ENCODE results near the gene C2orf68. TPM values are rescaled to one million over a fixed set of nuclear protein-coding genes. Genes with fewer than 3 reads are reported as not detected.

The C2orf68 gene
- total and polyA plus RNA-seq, 4 donors, result 7.6 to 20.9 (median 11.6) TPM

DNA sequence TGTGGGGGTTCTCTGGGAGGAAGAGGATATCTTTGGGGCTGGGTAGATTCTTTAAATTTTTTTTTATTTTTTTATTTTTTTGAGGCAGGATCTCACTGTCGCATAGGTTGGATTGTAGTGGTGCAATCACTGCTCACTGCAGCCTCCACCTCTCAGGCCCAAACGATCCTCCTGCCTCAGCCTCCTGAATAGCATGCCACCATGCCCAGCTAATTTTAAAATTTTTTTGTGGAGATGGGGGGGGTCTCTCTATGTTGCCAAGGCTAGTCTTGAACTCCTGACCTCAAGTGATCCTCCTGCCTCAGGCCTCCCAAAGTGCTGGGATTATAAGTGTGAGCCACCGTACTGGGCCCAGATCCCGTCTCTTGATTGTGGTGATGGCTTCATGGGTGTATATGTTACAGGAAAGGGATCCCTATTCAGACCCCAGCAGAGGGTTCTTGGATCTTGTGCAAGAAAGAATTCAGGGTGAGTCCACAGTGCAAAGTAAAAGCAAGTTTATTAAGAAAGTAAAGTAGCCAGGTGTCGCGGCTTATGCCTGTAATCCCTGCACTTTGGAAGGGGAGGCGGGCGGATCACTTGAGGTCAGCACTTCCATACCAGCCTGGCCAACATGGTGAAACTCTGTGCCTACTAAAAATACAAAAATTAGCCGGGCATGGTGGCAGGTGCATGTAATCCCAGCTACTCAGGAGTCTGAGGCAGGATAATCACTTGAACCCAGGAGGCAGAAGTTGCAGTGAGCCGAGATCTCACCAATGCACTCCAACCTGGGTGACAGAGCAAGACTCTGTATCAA is 2.0 kb upstream of the C2orf68 start:
- Histone ChIP-seq H3K9ac (ENCODE audit: low read depth in 1 of 2, low read length in 2 of 2) (no peak overlapping the region), H3K27me3 (ENCODE audit: control insufficient read depth in 4 of 4, insufficient read depth in 4 of 4, low read length in 3 of 4) (no peaks in the 10 kb centered on the region), H3K4me3 (ENCODE audit: low read depth in 1 of 3, low read length in 3 of 3) (no peak overlapping the region), H3K27ac (ENCODE audit: low read depth in 1 of 2, low read length in 2 of 2) (no peak overlapping the region), H3K4me1 (ENCODE audit: control insufficient read depth in 4 of 4, insufficient read depth in 4 of 4, low read length in 3 of 4) (peaks cover 0 to 36% (median 24%) of the 10 kb centered on the region in 4 donors), H3K36me3 (ENCODE audit: control insufficient read depth in 4 of 4, insufficient read depth in 3 of 4, low read depth in 1 of 4, low read length in 3 of 4) (peaks cover 0 to 4% (median 2%) of the 10 kb centered on the region in 4 donors), H3K9me3 (ENCODE audit: control insufficient read depth in 4 of 4, low read length in 3 of 4) (no peaks in the 10 kb centered on the region)
- DNase-seq (ENCODE audit: low spot score), result no peak
- TF ChIP-seq NR2F2 (IDR thresholded peaks at IDR 0.05) (no peak), TAF1 (conservative IDR thresholded peaks at IDR 0.05) (no peak), FOXA2 (IDR thresholded peaks at IDR 0.05) (no peak), RAD21 (IDR thresholded peaks at IDR 0.05) (no peak), JUND (IDR thresholded peaks at IDR 0.05) (no peak), YY1 (IDR thresholded peaks at IDR 0.05) (no peak), SP1 (IDR thresholded peaks at IDR 0.05) (no peak), FOXA1 (IDR thresholded peaks at IDR 0.05) (no peak), RXRA (IDR thresholded peaks at IDR 0.05) (no peak), GABPA (IDR thresholded peaks at IDR 0.05 in 1 of 2, conservative IDR thresholded peaks at IDR 0.05 in 1 of 2) (no peak), HNF4G (IDR thresholded peaks at IDR 0.05) (no peak)
- TF ChIP-seq, protein P1, sequence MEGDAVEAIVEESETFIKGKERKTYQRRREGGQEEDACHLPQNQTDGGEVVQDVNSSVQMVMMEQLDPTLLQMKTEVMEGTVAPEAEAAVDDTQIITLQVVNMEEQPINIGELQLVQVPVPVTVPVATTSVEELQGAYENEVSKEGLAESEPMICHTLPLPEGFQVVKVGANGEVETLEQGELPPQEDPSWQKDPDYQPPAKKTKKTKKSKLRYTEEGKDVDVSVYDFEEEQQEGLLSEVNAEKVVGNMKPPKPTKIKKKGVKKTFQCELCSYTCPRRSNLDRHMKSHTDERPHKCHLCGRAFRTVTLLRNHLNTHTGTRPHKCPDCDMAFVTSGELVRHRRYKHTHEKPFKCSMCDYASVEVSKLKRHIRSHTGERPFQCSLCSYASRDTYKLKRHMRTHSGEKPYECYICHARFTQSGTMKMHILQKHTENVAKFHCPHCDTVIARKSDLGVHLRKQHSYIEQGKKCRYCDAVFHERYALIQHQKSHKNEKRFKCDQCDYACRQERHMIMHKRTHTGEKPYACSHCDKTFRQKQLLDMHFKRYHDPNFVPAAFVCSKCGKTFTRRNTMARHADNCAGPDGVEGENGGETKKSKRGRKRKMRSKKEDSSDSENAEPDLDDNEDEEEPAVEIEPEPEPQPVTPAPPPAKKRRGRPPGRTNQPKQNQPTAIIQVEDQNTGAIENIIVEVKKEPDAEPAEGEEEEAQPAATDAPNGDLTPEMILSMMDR (IDR thresholded peaks at IDR 0.05; ENCODE audit: low read depth, low read length, missing input control), result no peak
- TF ChIP-seq, protein P2, sequence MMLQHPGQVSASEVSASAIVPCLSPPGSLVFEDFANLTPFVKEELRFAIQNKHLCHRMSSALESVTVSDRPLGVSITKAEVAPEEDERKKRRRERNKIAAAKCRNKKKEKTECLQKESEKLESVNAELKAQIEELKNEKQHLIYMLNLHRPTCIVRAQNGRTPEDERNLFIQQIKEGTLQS (IDR thresholded peaks at IDR 0.05), result no peak
- TF ChIP-seq, protein P3, sequence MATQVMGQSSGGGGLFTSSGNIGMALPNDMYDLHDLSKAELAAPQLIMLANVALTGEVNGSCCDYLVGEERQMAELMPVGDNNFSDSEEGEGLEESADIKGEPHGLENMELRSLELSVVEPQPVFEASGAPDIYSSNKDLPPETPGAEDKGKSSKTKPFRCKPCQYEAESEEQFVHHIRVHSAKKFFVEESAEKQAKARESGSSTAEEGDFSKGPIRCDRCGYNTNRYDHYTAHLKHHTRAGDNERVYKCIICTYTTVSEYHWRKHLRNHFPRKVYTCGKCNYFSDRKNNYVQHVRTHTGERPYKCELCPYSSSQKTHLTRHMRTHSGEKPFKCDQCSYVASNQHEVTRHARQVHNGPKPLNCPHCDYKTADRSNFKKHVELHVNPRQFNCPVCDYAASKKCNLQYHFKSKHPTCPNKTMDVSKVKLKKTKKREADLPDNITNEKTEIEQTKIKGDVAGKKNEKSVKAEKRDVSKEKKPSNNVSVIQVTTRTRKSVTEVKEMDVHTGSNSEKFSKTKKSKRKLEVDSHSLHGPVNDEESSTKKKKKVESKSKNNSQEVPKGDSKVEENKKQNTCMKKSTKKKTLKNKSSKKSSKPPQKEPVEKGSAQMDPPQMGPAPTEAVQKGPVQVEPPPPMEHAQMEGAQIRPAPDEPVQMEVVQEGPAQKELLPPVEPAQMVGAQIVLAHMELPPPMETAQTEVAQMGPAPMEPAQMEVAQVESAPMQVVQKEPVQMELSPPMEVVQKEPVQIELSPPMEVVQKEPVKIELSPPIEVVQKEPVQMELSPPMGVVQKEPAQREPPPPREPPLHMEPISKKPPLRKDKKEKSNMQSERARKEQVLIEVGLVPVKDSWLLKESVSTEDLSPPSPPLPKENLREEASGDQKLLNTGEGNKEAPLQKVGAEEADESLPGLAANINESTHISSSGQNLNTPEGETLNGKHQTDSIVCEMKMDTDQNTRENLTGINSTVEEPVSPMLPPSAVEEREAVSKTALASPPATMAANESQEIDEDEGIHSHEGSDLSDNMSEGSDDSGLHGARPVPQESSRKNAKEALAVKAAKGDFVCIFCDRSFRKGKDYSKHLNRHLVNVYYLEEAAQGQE (IDR thresholded peaks at IDR 0.05), result no peak
- TF ChIP-seq, protein P4, sequence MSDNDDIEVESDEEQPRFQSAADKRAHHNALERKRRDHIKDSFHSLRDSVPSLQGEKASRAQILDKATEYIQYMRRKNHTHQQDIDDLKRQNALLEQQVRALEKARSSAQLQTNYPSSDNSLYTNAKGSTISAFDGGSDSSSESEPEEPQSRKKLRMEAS (IDR thresholded peaks at IDR 0.05), result no peak
- TF ChIP-seq, protein P5, sequence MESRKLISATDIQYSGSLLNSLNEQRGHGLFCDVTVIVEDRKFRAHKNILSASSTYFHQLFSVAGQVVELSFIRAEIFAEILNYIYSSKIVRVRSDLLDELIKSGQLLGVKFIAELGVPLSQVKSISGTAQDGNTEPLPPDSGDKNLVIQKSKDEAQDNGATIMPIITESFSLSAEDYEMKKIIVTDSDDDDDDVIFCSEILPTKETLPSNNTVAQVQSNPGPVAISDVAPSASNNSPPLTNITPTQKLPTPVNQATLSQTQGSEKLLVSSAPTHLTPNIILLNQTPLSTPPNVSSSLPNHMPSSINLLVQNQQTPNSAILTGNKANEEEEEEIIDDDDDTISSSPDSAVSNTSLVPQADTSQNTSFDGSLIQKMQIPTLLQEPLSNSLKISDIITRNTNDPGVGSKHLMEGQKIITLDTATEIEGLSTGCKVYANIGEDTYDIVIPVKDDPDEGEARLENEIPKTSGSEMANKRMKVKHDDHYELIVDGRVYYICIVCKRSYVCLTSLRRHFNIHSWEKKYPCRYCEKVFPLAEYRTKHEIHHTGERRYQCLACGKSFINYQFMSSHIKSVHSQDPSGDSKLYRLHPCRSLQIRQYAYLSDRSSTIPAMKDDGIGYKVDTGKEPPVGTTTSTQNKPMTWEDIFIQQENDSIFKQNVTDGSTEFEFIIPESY (IDR thresholded peaks at IDR 0.05), result no peak
- WGBS, result 85% methylated on average over 10 of the region's 10 CpGs

Data from liver (tissue), 9 donors.